H1 (cell line): Measurements from ENCODE around the gene ARHGAP15.

Experiments
- CEBPB ChIP-seq: IDR thresholded peaks from 2 replicates; pipeline ENCODE4 v1.6.1; 2012; ENCODE audit warnings: low read depth, low read length
- MAFK ChIP-seq: IDR thresholded peaks from 2 replicates; pipeline ENCODE4 v1.6.1; 2012; ENCODE audit warnings: low read depth, mild to moderate bottlenecking, improper control_type of control experiment, low read length
- POLR2A ChIP-seq, 2 experiments: IDR thresholded peaks; 1 replicate in 1 of 2; 2 replicates in 1 of 2; pipeline ENCODE4 v1.6.1; 2011; ENCODE audit warnings: low read depth in 2 of 2, low read length in 2 of 2, mild to moderate bottlenecking in 2 of 2; ENCODE audit errors: control extremely low read depth in 1 of 2
- SP2 ChIP-seq: IDR thresholded peaks from 2 replicates; pipeline ENCODE4 v1.6.1; 2012; ENCODE audit warnings: mild to moderate bottlenecking, low read length, inconsistent platforms
- ZNF274 ChIP-seq: IDR thresholded peaks from 2 replicates; pipeline ENCODE4 v1.7.0; 2012; ENCODE audit warnings: low read length, borderline replicate concordance; ENCODE audit errors: extremely low read depth
- TF ChIP-seq, protein P1 (sequence below), 3 experiments: IDR thresholded peaks; 1 replicate in 2 of 3; 2 replicates in 1 of 3; pipeline versions ENCODE4 v1.5.1 to v1.6.1; 2011; ENCODE audit warnings: low read length in 3 of 3, mild to moderate bottlenecking in 3 of 3, inconsistent platforms in 2 of 3, low read depth in 1 of 3, moderate library complexity in 1 of 3; ENCODE audit not compliant: insufficient read depth in 1 of 3; ENCODE audit errors: control extremely low read depth in 1 of 3
- TF ChIP-seq, protein P2 (sequence below): IDR thresholded peaks from 2 replicates; pipeline ENCODE4 v1.6.1; 2011; ENCODE audit warnings: low read depth, mild to moderate bottlenecking, low read length; ENCODE audit not compliant: insufficient read depth

- TF ChIP-seq, protein P1, sequence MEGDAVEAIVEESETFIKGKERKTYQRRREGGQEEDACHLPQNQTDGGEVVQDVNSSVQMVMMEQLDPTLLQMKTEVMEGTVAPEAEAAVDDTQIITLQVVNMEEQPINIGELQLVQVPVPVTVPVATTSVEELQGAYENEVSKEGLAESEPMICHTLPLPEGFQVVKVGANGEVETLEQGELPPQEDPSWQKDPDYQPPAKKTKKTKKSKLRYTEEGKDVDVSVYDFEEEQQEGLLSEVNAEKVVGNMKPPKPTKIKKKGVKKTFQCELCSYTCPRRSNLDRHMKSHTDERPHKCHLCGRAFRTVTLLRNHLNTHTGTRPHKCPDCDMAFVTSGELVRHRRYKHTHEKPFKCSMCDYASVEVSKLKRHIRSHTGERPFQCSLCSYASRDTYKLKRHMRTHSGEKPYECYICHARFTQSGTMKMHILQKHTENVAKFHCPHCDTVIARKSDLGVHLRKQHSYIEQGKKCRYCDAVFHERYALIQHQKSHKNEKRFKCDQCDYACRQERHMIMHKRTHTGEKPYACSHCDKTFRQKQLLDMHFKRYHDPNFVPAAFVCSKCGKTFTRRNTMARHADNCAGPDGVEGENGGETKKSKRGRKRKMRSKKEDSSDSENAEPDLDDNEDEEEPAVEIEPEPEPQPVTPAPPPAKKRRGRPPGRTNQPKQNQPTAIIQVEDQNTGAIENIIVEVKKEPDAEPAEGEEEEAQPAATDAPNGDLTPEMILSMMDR (IDR thresholded peaks at IDR 0.05; ENCODE audit: control extremely low read depth in 1 of 3, insufficient read depth in 1 of 3, low read depth in 1 of 3, low read length in 3 of 3): no peak
- TF ChIP-seq POLR2A (IDR thresholded peaks at IDR 0.05; ENCODE audit: control extremely low read depth in 1 of 2, low read depth in 2 of 2, low read length in 2 of 2): no peak
- no peak for TF ChIP-seq SP2
- TF ChIP-seq ZNF274: no peak
- TF ChIP-seq CEBPB: no peak
- no peak for TF ChIP-seq MAFK
- TF ChIP-seq, protein P2, sequence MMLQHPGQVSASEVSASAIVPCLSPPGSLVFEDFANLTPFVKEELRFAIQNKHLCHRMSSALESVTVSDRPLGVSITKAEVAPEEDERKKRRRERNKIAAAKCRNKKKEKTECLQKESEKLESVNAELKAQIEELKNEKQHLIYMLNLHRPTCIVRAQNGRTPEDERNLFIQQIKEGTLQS: no peak
Observed at GRCh38 chr2:143435131-143435530, 305.9 kb downstream of the ARHGAP15 start.
